Measurements from ENCODE around the gene RBM47.

RBM47 gene

GRCh38 chr4:40592034-40592433 is 37.6 kb downstream of the RBM47 start:
- intact Hi-C loops (cut with DNase I), result no loop called here
- DNase-seq, result no peak

- intact Hi-C loops (cut with DNase I), result no loop called here
Observed at GRCh38 chr4:40587826-40588225, 41.8 kb downstream of the RBM47 start.

GRCh38 chr4:40587351-40587750 is 42.3 kb downstream of the RBM47 start:
- DNase-seq, result no peak
- intact Hi-C loops (cut with DNase I), result no loop called here

More at GRCh38 chr4:40587826-40588225, 41.8 kb downstream of the RBM47 start:
- no peak for DNase-seq

DNA sequence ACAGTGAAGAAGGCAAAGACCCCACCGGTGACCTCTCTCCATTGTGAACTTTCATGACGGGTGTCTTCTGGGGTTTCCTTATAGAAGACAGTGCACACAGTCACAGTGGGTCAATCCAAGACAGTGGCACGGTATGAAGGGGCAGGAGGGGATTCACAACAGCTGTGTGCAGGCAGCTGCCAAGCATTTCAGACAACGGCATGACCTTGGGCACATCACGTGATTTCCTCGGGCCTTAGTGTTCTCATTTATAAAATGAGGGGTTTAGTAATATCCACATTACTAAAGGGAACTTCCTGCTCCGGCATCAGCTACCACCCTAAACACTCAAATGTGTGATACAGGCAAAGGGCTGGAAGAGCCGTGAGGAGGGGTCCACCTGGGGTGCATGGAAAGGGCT is 42.9 kb downstream of the RBM47 start:
- DNase-seq, result no peak
- intact Hi-C loops (cut with DNase I), result no loop called here

DNA sequence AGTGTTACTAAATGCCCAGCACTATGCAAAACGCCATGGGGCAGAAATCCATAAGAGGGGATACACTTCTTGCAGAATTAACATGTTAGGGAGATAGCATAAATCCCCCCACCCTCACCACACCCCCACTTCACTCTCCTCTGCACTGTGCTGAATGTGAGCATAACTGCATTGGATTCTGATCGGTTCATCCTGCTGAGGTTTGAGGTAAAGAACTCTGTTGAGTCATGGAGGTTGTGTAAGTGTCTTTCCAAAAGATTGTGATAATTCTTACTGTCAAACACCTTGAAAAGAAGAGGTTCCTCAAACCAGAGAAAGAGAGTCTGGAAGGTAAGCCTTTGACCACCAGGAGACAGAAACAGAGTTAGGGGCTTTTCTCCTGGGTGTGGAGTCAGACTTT is 43.6 kb downstream of the RBM47 start:
- intact Hi-C loops (cut with DNase I), result no loop called here
- DNase-seq, result no peak

DNA sequence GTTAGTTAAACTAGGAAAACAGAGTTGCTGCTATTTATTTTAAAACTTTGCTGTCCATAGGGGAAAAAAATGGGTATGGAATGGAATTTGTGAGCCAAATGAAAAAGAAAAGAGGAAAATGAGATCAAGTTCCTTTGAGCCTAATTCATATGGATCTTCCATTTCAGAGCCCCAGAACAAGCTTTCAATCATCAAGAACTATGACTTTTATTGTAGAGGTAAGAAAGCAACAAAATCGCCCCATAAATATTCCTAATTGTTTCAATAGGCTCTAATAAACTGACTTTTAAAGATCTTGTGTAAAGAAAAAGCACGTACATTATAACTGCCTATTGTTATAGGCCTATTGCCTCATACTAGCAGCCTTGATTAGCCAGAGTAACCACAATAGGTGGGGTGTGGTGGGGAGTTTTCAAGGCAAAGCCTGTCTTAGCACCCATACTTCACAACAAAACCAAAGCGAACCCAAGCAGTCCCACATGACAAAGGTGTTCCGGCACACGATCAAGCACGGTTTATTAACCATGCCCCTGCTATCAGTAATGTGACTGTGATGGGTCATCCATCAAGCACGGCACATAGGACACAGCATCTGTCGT is 44.4 kb downstream of the RBM47 start:
- no peak for DNase-seq
- intact Hi-C loops (cut with DNase I), result no loop called here

- DNase-seq, result no peak
- intact Hi-C loops (cut with DNase I), result no loop called here
Observed at GRCh38 chr4:40584517-40585141, 45.0 kb downstream of the RBM47 start.

DNA sequence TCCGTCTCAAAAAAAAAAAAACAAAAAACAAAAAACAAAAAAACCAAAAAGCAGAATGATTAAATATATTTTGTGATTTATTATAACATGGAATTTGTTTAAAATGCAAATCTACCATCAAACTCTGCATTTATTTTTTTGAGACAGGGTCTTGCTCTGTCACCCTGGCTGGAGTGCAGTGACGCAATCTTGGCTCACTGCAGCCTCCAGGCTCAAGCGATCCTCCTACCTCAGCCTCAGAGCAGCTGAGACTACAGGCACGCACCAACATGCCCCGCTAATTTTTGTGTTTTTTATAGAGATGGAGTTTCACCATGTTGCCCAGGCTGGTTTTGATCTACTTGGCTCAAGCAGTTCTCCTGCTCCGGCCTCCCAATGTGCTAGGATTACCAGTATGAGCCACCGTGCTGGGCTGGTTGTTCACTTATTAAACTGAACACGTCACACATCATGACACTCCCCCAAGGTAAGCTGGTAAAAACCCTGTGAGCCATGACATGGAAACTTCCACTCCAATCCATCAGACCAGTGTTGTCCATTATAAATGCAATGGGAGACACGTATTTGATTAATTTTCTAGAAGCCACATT is 45.7 kb downstream of the RBM47 start:
- DNase-seq, result no peak
- intact Hi-C loops (cut with DNase I), result no loop called here

- intact Hi-C loops (cut with DNase I), result no loop called here
- no peak for DNase-seq
Observed at GRCh38 chr4:40582413-40582812, 47.3 kb downstream of the RBM47 start.

DNA sequence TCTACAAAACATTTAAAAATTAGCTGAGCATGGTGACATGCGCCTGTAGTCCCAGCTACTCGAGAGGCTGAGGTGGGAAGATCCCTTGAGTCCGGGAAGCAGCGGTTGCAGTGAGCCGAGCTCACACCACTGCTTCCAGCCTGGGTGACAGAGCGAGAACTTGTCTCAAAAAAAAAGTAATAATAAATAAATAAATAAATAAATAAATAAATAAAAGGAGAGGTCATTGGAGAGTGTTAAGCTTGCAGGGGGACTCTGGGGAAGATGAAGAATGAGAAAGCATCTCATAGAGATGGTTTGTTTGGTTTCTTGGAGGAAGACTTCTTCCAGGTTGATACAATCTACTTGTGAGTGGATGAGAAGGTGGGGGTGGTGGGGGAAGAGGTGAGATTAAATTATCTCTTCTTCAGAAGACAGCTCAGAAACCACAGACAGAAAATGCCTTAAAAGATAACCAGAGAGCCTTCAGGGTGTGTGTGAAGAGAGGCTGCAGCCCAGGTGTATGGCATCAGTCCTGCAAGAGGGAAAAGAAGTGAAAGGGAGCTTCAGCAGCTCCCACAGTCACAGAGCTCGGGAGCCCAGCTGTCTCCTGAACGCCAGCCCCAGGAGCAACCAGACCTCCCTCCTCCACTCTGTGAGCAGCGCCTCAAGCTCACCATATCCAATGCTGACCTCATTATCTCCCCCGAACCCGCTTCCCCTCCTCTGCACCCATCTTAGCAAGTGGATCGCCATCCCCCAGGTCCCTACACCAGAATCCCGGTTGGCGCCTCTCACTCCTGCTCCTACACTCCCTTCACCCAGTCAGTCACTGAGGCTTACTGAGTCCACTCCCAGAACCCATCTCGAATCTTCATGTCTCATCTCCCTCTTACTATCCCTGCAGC is 48.2 kb downstream of the RBM47 start:
- no peak for DNase-seq
- intact Hi-C loops (cut with DNase I), result no loop called here

GRCh38 chr4:40579983-40580382 is 49.7 kb downstream of the RBM47 start:
- DNase-seq, result no peak
- intact Hi-C loops (cut with DNase I), result no loop called here

GRCh38 chr4:40577588-40578253 is 51.9 kb downstream of the RBM47 start:
- intact Hi-C loops (cut with DNase I), result no loop called here

GRCh38 chr4:40576651-40577480 is 52.8 kb downstream of the RBM47 start:
- peak in 5 of 10 donors; percentile 12 to 39 (median 23) for DNase-seq

More at GRCh38 chr4:40577588-40578253, 51.9 kb downstream of the RBM47 start:
- no peak for DNase-seq

DNA sequence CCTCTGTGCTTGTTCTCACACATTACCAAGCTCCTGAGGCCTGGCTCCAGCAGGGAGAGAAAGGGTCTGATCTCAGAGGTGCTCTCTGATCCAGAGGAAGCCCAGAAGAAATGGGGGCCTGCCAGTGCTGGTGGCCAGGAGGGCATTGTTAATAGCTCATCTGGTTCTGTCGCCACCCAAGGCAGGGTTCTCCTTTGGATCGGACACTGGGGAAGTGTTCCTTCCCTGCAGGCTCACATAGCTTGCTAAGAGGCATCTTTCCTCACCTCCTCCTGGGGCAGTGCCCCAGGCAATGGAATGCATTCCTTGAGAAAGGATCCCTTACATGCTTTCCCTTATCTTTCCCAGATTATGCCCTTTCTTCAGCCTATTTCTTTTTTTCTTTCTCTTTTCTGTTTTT is 53.8 kb downstream of the RBM47 start:
- DNase-seq, result no peak
- intact Hi-C loops (cut with DNase I), result no loop called here

More at GRCh38 chr4:40576651-40577480, 52.8 kb downstream of the RBM47 start:
- intact Hi-C loops (cut with DNase I), result no loop called here

DNA sequence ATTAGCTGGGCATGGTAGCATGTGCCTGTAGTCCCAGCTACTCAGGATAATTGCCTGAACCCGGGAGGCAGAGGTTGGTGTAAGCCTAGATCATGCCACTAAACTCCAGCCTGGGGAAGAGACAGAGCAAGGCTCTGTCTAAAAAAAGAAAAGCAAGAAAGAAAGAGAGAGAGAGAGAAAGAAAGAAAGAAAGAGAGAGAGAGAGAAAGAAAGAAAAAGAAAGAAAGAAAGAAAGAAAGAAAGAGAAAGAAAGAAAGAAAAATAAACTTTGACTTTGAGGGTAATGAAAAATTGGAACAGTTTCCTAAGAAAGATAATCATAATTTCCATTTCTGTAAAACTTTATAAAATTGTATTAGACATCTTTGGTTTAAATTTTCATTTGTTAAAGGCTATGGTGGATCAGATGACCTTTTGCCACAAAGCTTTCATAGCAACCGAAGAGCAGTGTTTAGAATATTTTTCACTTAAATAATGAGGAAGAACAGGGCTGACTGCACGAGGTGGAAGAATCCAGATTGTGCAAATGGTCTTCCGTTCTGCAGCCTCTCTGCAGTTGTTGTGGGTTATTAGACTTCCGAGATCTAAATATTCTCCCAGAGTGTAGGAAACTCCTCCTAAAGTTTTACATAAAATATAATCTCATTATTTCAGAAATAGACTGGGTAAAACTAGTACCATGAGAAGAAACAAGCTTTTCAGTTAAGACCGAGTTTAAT is 55.9 kb downstream of the RBM47 start:
- intact Hi-C loops (cut with DNase I), result no loop called here
- no peak for DNase-seq

DNA sequence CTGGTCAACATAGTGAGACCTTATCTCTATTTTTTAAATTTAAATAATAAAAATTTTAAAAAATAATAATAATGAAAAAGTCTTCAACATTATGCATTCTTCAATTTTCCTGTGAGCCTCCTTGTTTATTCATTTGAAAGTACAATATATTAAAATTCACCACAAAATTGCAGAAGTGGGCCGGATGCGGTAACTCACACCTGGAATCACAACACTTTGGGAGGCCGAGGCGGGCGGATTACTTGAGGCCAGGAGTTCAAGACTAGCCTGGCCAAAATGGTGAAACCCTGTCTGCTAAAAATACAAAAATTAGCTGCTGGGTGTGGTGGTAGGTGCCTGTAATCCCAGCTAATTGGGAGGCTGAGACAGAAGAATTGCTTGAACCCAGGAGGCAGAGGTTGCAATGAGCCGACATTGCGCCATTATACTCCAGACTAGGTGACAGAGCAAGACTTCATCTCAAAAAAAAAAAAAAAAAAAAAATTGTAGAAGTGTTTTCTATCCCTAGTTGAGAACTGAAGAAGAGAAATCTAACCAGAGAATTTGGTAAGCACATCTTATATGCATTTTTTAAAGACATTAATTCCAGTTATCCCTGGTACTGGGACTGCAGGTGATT is 56.9 kb downstream of the RBM47 start:
- intact Hi-C loops (cut with DNase I), result no loop called here
- DNase-seq, result no peak

DNA sequence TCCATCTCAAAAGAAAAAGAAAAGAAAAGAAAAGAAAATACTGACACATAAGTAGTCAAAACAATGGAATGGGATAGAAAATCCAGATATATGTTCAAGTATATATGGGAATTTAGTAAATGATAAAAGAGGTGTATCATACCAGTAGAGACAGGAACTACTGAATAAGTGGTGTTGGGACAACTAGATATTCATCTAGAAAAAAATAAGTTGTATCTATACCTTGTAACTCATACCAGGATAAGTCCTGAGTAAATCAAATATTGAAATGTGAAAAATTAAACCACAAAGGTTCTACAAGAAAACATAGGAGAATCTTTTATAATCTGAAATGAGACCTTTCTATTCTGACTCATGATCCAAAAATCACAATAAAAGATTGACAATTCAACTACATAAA is 58.5 kb downstream of the RBM47 start:
- intact Hi-C loops (cut with DNase I), result no loop called here
- DNase-seq, result no peak

DNA sequence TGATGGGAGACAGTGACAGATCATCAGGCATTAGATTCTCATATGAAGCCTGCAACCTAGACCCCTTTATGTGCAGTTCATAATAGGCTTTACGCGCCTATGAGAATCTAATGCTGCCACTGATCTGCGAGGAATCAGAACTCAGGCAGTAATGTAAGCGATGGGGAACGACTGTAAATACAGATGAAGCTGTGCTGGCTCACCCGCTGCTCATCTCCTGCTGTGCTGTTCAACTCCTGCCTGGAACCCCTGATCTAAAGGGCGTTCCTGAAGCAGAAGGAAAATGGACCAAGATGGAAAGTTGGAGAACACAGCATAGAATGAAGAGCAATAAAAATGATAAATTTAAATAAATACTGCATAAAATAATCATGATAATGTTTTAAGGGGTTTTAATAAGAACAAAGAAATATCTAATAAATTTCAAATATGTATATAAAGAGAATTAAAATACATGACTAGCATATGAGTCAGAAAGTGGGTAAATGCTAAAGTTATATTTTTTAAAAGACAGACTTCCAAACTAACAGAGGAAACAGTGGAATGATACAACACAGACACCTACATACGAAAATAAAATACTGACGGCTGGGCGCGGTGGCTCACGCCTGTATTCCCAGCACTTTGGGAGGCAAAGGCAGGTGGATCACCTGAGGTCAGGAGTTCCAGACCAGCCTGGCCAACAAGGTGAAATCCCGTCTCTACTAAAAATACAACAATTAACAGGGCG is 59.2 kb downstream of the RBM47 start:
- intact Hi-C loops (cut with DNase I), result no loop called here
- no peak for DNase-seq

Measured in posterior cingulate gyrus (tissue), 11 donors.